HG02970 (cell line): ENCODE results near the gene NCKAP5.
"Not testable (repeated sequence)": the region's sequence is repeated elsewhere in the genome, so short reads cannot be mapped to it uniquely, and the experiment has no call there.

Experiments
- ATAC-seq: cut with Tn5 transposase; IDR thresholded peaks from one replicate; pipeline ENCODE4 v1.9.1; 2021; ENCODE audit warnings: mild to moderate bottlenecking, moderate library complexity, moderate number of reproducible peaks; ENCODE audit not compliant: unreplicated experiment, low FRiP score

The NCKAP5 gene

DNA sequence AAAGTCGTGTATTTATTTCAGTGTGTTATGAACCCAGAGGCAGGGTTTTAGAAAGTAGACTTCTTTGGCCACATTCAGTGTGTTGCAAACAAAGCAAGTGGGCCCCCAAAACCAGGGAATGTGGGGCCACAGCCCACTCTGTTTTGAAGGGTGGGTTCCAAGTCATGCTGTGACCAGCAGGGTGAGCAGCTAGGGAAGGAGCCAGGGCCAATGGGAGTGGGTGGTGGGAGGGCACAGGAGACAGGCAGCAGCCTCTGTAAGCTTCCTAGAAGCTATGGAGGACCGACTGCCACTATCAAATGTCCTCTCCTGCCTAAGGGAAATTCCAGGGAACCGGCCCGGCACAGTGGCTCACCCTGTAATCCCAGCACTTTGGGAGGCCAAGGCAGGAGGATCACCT is 847.9 kb downstream of the NCKAP5 start:
- no peak for ATAC-seq

DNA sequence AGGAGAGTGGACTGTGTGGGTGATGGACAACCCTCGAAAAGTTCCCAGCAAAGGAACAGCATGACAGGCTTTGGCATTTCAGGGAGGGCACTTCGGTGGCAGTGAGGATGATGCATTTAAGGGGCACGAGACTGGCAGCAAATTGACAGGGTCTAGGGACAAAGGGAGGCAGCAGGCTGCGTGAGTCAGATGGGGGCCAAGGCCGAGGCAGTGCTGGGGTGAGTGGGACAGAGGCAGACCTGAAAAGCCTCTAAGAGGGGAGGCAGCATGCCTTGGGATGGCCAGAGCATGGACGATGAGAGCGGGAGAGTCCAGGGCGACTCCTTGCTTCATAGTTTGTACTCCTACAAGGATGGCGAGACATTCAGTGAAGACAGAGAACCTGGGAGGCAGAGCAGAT is 848.8 kb downstream of the NCKAP5 start:
- ATAC-seq: no peak

DNA sequence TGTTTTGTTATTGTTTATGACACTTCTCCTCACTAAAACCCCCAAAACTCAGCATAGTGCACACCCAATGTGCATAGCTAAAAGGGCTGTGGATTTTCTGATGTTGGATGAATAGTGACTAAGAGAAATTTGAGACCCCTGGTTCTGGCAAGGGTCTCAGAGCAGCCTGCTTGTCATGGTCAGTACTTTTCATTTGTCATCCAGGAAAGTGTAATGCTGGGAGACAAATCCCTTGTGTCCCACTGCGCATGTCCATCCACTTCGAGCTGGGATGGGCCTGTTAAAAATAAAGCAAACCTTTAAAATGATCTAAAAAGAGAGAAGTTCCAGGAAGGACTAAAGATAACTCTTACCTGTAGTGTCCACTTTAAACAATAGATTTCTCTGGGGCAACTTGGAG is 851.3 kb downstream of the NCKAP5 start:
- ATAC-seq: no peak

DNA sequence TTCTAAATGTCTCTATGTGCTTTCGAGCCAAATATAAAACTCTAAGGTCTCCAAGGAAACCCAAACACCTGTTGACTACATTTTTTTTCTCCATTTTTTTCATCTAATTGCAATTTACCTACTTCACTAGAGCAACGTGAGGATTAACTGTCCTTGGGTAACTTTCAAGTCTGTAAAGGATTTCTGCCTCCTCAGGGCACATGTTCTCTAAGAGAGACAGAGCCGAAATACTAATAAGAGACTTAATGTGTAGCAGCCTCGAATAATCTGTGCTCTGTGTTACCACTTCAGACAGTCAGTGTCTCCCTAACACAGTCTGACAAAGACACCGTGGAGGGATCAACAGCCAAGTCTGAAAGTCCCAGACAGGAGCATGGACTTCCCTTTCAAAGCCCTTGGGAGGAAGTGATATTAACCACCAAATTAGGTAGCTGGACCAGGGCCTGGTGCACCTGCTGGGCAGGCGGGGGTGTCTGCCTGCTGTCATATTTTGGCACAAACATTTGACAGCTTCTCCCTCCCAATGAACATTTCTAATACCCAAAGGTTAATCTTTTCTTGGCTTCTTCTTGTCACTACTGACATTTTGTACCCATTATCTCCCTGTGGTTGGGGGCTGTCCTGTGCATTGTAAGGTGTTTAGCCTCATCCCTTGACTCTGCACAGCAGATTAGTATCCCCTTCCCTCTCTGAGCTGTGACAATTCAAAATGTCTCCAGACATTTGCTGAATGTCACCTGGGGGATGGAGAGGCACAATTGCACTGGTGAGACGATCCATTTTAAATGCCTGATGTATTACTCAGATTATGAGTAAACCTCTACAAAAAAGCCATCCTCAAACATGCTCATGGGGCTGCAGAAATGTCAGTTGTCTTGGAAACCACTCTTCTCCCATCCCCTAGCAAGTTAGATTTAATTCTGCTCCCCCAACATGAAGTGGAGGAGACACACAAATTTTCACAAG is 852.6 kb downstream of the NCKAP5 start:
- no peak for ATAC-seq

DNA sequence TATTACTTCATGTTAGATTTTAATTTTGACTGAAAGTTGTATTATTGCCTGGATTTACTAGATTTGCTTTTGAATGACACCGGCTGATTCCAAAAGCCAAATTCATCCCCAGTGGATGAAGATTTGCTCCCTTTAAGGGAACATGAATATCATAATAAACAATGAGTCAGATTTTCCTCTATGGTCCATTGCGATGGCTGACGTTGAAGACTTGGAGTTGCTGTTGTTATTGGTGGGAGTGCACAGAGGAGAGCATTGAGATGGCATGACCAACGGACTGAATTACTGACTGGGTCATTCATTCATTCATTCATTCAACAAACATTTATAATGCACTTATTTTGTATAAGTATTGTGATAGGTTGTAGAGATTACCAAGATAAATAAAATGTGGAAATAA is 864.9 kb downstream of the NCKAP5 start:
- no peak for ATAC-seq

DNA sequence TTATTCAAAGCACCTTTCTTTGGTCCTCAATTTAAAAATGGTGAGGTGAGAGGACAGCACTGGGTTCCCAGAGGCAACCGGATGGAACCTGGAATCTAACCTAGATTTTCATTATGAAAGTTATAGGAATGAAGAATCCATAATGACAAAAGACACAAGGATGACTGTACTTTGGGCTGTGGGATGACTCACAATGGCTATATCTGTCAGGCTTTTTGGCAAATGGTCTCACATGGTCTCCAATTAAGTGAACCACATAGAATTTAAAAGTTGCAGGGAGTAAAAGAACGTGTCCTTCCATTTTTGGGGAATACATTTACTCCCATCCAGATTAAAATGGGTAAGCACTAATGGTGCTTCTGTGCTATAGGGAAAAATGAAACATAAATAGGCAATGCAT is 866.5 kb downstream of the NCKAP5 start:
- no peak for ATAC-seq

DNA sequence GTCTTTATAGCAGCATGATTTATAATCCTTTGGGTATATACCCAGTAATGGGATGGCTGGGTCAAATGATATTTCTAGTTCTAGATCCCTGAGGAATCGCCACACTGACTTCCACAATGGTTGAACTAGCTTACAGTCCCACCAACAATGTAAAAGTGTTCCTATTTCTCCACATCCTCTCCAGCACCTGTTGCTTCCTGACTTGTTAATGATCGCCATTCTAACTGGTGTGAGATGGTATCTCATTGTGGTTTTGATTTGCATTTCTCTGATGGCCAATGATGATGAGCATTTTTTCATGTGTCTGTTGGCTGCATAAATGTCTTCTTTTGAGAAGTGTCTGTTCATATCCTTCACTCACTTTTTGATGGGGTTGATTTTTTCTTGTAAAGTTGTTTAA is 868.5 kb downstream of the NCKAP5 start:
- ATAC-seq: not testable (repeated sequence)

DNA sequence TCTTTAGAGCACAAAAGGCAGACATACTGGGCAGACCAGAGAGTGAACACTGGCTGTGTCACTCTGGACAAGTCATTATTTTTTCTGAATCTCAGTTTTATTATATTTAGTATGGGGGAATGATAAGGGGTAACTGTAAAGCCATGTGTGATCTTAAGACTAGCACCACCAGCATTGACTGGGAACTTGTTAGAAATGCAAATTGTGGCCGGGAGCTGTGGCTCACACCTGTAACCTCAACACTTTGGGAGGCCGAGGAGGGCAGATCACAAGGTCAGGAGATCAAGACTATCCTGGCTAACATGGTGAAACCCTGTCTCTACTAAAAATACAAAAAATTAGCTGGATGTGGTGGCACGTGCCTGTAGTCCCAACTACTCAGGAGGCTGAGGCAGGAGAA is 869.9 kb downstream of the NCKAP5 start:
- not testable (repeated sequence) for ATAC-seq

DNA sequence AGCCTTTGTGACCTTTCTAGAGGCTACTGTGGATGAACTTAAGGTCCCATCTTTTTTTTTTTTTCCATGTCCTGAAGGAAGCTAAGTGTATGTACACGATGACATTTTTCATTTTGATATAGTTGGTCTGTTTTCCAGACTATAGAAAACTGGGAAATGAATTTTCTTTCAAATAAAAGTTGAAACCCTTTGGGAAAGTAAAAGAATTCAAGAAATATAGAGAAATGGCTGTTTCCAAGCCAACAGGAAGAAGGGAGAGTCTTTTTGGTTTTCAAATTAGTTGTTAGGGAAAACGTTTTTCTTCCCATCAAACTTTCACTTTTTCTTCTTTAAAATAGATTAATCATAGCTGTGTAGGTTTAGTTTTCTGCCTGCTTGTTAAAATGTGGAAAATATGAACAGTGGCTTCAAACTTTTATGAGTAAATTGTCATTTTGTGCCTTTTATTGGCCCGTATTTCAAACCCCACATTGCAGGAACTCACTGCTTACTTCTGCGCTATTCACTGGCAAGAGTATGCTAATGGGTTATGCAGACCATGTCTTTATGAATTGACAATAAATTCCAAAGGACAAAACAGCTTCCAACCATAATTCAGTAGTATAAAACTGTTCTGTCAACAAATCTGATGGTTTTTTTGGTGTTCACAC is 870.6 kb downstream of the NCKAP5 start:
- no peak for ATAC-seq

DNA sequence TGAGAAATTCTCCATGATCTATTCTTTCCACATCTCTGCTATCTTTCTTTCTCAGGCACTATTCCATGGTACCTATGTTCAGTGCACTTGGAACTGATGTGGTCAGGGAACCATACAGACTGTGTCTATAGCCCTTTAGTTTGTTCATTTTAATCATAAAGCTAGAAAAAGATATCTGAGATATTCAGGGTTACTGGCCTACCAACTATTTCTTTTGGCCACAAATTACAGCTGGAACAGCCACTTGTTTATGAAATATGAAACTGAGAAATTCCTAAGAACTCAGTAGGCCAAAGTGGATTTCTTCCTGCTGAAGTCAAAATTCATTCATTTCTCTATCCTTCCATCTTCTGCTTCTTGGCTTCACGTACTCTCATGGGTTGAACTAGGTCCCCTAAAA is 875.4 kb downstream of the NCKAP5 start:
- ATAC-seq: no peak

DNA sequence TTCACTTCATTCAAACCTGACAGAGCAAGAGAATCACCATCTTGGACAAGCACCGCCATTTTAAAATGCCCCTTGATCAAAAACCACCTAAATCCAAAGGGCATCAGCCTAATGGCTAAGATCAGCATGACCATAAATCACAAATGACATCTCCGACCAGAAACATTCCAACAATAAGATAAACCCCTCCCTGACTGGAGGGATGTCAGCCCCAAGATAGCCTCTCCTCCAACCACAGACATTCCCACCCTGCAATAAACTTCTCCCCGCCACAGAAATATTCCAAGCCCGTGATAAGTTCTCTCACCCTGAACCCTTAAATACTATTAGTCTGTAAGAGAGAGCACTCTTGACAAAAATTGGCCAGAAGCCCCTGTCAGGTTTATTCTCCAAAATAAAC is 876.7 kb downstream of the NCKAP5 start:
- no peak for ATAC-seq

DNA sequence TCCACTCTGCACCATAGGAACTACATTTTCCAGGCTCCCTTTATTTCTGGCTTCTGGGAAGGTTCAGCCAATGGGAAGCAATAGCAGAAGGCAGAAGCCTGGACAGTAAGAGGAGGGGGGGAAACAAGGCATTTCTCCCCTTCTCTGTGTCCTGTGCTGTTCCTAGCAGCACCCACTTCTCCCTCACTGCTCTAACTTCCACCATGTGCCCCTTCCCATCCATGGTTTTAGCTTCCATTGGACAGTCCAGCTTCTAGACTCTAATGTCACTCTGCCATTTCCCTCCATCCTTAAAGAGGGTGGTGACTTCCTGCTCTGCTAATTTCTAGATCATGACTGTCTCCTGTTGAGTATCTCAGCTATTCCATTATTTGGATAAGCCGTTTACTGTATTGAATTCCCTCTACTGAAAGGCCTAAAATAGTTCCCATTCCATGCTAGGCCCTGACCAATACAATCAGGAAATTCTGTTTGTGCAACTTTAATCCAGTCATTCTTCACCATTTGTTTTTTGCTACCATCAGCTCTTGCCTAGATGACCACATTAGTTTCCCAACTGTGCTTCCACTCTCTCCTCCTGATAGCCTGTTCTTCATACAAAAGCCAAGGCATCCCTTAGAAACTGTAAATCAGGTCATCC is 877.5 kb downstream of the NCKAP5 start:
- ATAC-seq: no peak

DNA sequence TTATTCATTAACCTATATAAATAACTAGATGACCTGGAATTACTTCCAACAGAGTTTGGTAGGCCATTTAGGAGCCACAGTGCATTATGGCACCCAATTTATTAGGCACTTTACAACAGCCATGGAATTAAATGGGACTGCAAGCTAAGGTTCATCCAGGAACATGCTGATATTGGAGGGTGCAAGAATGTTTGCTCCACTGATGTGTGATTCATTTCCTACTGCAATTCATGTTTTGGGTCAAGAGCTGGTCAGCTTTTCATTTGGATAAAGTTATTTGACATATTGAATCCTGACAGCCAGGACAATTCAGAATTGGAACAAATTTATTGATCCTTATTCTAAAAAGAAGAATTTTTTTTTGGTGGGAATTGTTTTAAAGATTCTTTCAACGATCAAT is 886.5 kb downstream of the NCKAP5 start:
- ATAC-seq: no peak

DNA sequence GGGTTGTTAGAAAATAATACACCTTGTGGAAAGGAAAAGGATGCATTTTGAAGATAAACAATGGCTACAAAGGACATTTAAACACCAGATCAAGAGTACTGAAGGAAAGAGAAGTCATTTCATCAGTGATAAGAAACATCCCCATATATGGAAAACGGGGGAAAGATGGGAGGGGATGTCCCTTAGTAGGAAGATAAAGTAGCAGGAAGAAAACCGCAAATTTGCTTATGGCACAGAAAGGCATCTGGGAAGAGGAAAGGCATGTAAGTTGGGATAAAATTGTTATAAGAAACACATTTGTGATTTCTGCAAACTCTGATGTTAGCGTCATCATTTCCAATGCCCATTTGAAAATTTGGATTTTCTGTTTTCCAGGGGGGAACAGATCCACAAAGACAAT is 887.7 kb downstream of the NCKAP5 start:
- ATAC-seq: no peak

DNA sequence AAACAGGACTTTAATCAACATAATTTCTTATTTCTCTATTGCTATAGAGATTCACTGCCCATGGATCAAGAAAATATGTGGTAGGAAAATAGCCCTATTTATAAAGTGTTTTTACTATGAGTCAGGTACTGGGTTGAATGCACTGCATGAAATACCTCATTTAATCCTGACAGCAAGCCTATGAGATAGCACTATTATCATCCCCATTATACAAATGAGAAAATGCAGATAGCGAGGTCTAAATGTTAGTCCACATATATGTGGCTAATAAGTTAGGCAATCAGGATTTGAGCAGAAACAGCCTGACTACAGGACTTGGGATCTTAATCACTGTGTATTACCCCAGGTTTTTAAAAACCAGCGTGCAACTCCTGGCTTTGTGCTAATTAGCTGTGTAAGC is 889.8 kb downstream of the NCKAP5 start:
- ATAC-seq: no peak

DNA sequence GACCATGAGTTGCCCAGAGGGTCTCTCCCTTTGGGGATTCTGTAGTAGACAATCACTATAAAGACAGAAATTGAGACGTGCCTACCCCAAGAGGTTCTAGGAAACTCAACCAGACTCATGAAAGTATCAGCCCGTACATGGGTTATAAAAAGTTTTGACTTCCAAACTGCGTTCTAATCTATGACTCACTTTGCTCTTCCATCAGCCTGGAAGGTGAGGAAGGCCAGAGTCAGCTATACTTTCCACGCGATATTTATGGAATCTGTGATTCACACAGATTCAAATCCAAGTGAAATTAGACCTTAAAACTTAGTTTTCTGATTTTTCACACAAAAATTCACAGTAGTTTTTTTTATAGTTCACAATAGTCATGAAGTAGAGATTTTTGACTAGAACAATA is 890.6 kb downstream of the NCKAP5 start:
- ATAC-seq: no peak

DNA sequence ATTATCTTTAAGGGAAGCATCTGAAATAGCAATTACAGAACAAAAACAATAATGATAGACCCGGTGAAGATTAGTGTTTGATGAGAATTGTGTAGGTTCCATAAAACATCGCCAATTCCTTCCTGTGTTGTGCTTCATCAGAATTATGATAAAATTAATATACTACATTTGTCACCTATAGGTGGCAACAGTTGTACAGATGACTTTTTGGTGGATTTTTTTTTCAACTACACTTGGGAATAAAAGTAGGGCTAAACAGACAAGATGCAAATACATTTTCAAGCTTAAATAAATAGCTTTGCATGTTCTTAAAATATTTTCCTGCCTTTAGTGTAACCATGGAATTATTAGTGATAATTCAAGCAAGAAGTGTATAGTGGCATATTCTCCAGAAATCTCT is 891.3 kb downstream of the NCKAP5 start:
- no peak for ATAC-seq

DNA sequence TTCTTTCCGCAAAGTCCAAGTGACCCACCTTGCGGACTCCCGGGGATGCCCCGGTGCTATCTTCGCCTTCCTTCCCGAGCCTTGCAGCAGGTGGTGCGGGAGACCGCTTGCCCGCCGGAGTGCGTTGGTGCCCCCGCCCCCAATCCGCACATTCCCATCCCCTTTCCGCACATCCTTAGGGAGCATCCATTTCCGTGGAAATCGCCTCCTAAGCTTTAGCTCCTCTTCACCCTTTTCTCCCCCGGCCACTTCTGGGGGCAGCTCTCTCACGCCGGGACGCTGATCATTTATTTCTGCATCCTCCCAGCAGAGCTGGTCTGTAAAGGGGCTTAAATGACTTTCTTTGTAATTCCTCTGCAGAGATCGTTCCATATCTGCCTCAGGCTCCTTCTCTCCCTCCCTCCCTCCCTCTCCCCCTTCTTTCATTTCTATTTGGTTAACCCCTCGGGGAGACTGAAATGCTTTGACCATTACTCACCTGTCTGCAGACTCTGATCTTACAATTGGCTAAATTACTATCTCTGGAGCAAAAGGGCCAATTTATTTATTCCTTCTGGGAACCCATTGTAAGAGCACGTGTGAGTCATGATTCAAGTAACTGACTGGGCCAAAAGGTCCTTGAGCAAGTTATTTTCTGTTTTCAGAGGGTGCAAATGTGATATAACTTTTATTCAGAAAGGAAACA is 897.0 kb downstream of the NCKAP5 start:
- ATAC-seq: no peak

DNA sequence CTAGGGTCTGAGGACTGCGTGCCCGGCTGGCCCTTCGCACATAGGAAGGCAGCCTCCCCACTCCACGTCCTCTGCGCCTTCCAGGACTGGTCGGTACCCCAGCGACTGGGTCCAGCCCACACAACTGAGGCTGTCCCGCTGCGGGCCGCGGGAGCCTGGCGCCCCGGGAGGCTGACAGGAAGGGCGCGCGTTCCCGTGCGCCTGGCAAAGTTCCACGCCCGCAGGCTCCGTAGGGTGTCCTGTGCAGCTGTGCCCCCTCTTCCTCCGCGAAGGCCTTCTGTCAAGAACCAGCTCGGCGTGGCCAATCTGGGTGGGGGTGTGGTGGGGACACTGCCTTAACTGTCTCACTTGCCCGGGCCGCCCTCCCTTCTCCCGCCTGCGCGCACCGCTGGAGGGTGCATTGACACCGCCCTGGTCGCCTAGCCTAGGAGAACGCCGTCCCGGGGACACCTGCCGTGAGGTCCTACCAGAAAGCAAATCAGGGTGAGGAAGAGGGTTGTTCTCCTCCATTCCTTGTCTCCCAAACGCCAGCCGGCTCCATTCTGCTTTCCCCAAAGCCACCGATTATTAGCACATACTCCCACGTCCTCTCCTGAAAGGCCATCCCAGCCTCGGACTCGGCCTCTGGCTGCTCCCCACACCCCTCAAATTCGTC is 897.6 kb downstream of the NCKAP5 start:
- ATAC-seq: no peak

DNA sequence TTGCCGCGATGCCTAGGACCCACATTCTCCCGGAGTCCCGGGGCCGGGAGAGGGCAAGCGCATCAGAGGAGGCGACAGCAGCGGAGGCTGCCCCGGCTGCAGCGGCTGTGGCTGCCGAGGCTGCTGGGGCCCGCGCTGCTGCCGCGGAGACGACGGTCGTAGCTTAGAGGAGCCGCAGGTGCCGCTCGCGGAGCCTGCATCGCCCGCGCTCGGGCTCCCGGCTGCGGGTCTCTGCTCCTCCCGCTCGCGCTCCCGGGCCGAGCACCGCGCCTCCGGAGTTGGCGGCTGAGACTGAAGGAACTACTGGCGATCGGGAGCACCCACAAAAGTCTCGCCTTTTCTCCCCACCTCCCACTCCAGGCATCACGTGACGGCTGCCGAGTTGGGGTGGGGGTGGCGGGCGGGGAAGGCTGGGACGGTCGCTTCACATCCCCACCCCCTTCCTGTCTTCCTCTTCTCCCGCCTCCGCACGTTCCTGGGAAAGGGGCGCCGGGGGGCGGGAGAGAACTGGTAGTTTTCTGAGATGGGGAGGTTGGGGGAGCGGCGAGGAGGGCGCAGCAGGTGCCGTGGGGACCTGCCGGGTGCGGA is 898.3 kb downstream of the NCKAP5 start, which contains the start of gene LYPD1:
TSS of gene LYPD1 (minus strand) at position 298 of the 588 bp plus-strand sequence. CDS start at position 25, 273 bp downstream.
- no peak for ATAC-seq
